Spleen (tissue), 11 donors: Measurements from ENCODE around the gene ZFP57. TPM values are rescaled to one million over a fixed set of nuclear protein-coding genes. Genes with fewer than 3 reads are reported as not detected.
A peak's percentile ranks its signal among the peaks of the same experiment; 100 is the strongest.

ENCODE experiments used
- DNase-seq: peaks from one replicate; pipeline ENCODE4 v3.0.0-alpha.2; 2020
- H3K27ac ChIP-seq, 8 donors: fragments of 200-600 bp; sonication (generic) in 7 of 8; 1 replicate in 4 of 8; 2 replicates in 4 of 8; pipeline versions ENCODE4 v1.5.0 to v1.8.0; 2016 to 2021; ENCODE audit warnings: inconsistent platforms in 4 of 8, mild to moderate bottlenecking in 4 of 8, moderate library complexity in 1 of 8
- H3K27me3 ChIP-seq, 7 donors: fragments of 200-600 bp; sonication (generic) in 6 of 7; replicated peaks in 1 of 7; 1 replicate in 4 of 7; 2 replicates in 3 of 7; pipeline versions ENCODE4 v1.5.0 to v1.8.0; 2016 to 2021; ENCODE audit warnings: inconsistent platforms in 3 of 7, mild to moderate bottlenecking in 1 of 7
- H3K36me3 ChIP-seq, 6 donors: fragments of 200-600 bp; sonication (generic) in 5 of 6; 1 replicate in 4 of 6; 2 replicates in 2 of 6; pipeline versions ENCODE4 v1.5.0 to v1.8.0; 2016 to 2021; ENCODE audit warnings: inconsistent platforms in 2 of 6
- H3K4me1 ChIP-seq, 6 donors: fragments of 200-600 bp; sonication (generic) in 5 of 6; 1 replicate in 3 of 6; 2 replicates in 3 of 6; pipeline versions ENCODE4 v1.5.0 to v1.8.0; 2016 to 2021; ENCODE audit warnings: inconsistent platforms in 3 of 6
- H3K4me3 ChIP-seq, 8 donors: fragments of 200-600 bp; sonication (generic) in 7 of 8; 1 replicate in 4 of 8; 2 replicates in 4 of 8; pipeline versions ENCODE4 v1.5.0 to v1.8.0; 2016 to 2021; ENCODE audit warnings: inconsistent platforms in 4 of 8, mild to moderate bottlenecking in 4 of 8, moderate library complexity in 2 of 8
- H3K9me3 ChIP-seq, 8 donors: fragments of 200-600 bp; sonication (generic) in 7 of 8; 1 replicate in 4 of 8; 2 replicates in 4 of 8; pipeline versions ENCODE4 v1.5.0 to v1.8.0; 2016 to 2021; ENCODE audit warnings: inconsistent platforms in 4 of 8
- CTCF ChIP-seq, 11 experiments: fragments of 200-600 bp in 7 of 11; fragments of 450-650 bp in 4 of 11; sonication (generic) in 4 of 11; IDR thresholded peaks in 8 of 11; conservative IDR thresholded peaks in 3 of 11; 1 replicate in 7 of 11; 2 replicates in 4 of 11; pipeline versions ENCODE4 v1.4.0 to v1.8.0; 2016 to 2021; ENCODE audit warnings: antibody characterized with exemption in 11 of 11, inconsistent platforms in 4 of 11, mild to moderate bottlenecking in 1 of 11
- POLR2A ChIP-seq, 3 donors: fragments of 450-650 bp; IDR thresholded peaks; one replicate each; pipeline ENCODE4 v1.5.1; 2017; ENCODE audit warnings: antibody characterized with exemption in 3 of 3, mild to moderate bottlenecking in 1 of 3
- POLR2AphosphoS5 ChIP-seq, 3 donors: sonication (generic); formaldehyde crosslinking; IDR thresholded peaks; one replicate each; pipeline ENCODE4 v1.5.1; 2017; ENCODE audit warnings: antibody characterized with exemption in 3 of 3
- WGBS, 5 donors: extraction: QIAGEN DNeasy Blood & Tissue Kit in 3 of 5; methylation state at CpG; one replicate each; pipeline versions ENCODE4 v1.1.5 to v1.1.7; 2013 to 2018; 5-methylcytosine and 5-hydroxymethylcytosine counted together
- intact Hi-C: fragments of 100-400 bp; cut with DNase I; formaldehyde crosslinking; loops from one replicate; pipeline ENCODE4 v1.15.0; 2023; ENCODE audit warnings: low total_unique reads
- polyA plus RNA-seq, 3 donors: library from polyadenylated mRNA; stranded (reverse); fragments of 200-250 nt; gene quantifications; one replicate each; pipeline ENCODE4 v1.2.1, GENCODE V29; 2013
- total RNA-seq, 7 donors: library from RNA; depleted of rRNA in 3 of 7; stranded (reverse); fragments of >200 nt in 3 of 7; fragmentation: NEBNext Ultra II Directional in 4 of 7; extraction: Animal tissue kit (Norgen Biotek cat#: 25700) in 4 of 7; gene quantifications; one replicate each; pipeline versions ENCODE4 v1.1.0 to v1.2.1, GENCODE V29; 2016 to 2021
- donor health status: healthy with polysubstance abuse.
- donor health status: DM: no; HTN: no; CAD: no; lungs with moderate emphysema.
- donor health status: DM: no; HTN: no; CAD: no.
- donor health status: Bipolar disorder and iron deficiency.
- donor health status: healthy.
- donor health status: DM: no; HTN: no; CAD: no.
- donor health status: DM: yes; HTN: yes; CAD: no.

The ZFP57 gene
- total and polyA plus RNA-seq, 10 donors: 0.37 to 6.8 (median 1.7) TPM; not detected in 6

- Histone ChIP-seq H3K4me1 (peaks cover 0 to 29% (median 21%) of the 10 kb centered on the region in 6 donors), H3K27ac (no peak overlapping the region), H3K36me3 (no peaks in the 10 kb centered on the region), H3K9me3 (no peaks in the 10 kb centered on the region), H3K4me3 (no peak overlapping the region), H3K27me3 (peaks cover 0 to 13% (median 0%) of the 10 kb centered on the region in 7 donors)
- intact Hi-C loops: no loop called here
- no peak for DNase-seq
- TF ChIP-seq POLR2AphosphoS5 (IDR thresholded peaks at IDR 0.05) (no peak), POLR2A (IDR thresholded peaks at IDR 0.05) (no peak), CTCF (IDR thresholded peaks at IDR 0.05 in 8 of 11, conservative IDR thresholded peaks at IDR 0.05 in 3 of 11) (no peak)
- 85 to 96% (median 92%) methylated on average over 9 of the region's 9 CpGs for WGBS, 5 donors
Measured at GRCh38 chr6:29637247-29637646, 43.7 kb downstream of the ZFP57 start.

DNA sequence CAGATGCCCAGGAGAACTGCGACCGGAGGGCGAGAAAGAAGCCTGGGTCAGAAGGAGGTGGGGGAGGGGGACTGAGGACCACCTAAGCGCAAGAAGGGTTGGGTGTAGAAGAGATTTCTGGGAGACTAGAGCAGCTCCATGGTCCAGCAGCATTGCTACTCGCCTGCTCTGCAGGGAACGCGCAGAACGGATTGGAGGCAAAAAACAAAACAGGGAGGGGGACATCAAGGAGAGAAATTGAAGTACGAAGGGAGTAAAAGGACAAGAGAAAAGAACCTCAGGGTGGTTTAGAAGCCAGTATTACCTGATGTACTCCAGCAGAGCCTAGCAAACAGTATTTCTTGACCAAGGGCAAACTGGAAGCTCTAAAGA is 47.4 kb downstream of the ZFP57 start:
- DNase-seq: no peak
- H3K4me3 ChIP-seq: peak overlapping the region; percentile 48 to 85 (median 72)
- 12 to 22% (median 16%) methylated on average over 9 of the region's 9 CpGs for WGBS, 5 donors
- H3K27me3 ChIP-seq: peaks cover 0 to 38% (median 0%) of the 10 kb centered on the region in 7 donors
- H3K36me3 ChIP-seq: no peaks in the 10 kb centered on the region
- intact Hi-C loops: no loop called here
- TF ChIP-seq POLR2AphosphoS5 (IDR thresholded peaks at IDR 0.05) (no peak), CTCF (IDR thresholded peaks at IDR 0.05 in 8 of 11, conservative IDR thresholded peaks at IDR 0.05 in 3 of 11) (no peak), POLR2A (IDR thresholded peaks at IDR 0.05) (no peak)
- H3K9me3 ChIP-seq: no peaks in the 10 kb centered on the region
- H3K4me1 ChIP-seq: peaks cover 15 to 66% (median 52%) of the 10 kb centered on the region in 6 donors
- peak overlapping the region; percentile 63 to 90 (median 86) for H3K27ac ChIP-seq

- Histone ChIP-seq H3K27me3 (peaks cover 0 to 39% (median 0%) of the 10 kb centered on the region in 7 donors), H3K4me1 (peaks cover 15 to 71% (median 55%) of the 10 kb centered on the region in 6 donors), H3K36me3 (no peaks in the 10 kb centered on the region), H3K9me3 (no peaks in the 10 kb centered on the region), H3K27ac (peak within 1 kb of the TSS; percentile 63 to 90 (median 86)), H3K4me3 (peak within 1 kb of the TSS; percentile 48 to 85 (median 72))
- DNase-seq: peak; percentile 94
- intact Hi-C loops: no loop called here
- WGBS, 5 donors: 0 to 2% (median 1%) methylated on average over 43 to 57 of the region's 57 CpGs
- peak; percentile 90 to 91 (median 90) for TF ChIP-seq POLR2AphosphoS5 (IDR thresholded peaks at IDR 0.05)
- TF ChIP-seq CTCF (IDR thresholded peaks at IDR 0.05 in 8 of 11, conservative IDR thresholded peaks at IDR 0.05 in 3 of 11): no peak
- peak in 2 of 3 donors; percentile 26 to 46 for TF ChIP-seq POLR2A (IDR thresholded peaks at IDR 0.05)
Measured at GRCh38 chr6:29632789-29633533, 48.0 kb downstream of the ZFP57 start, which contains the start of gene GABBR1. Gene GABBR1, minus strand, starts transcription at chr6:29633183. Its CDS starts 798 bp downstream, at chr6:29632385.
